Measurements from ENCODE around the gene TIMM10B. TPM values are rescaled to one million over a fixed set of nuclear protein-coding genes. Genes with fewer than 3 reads are reported as not detected.
"Not testable (repeated sequence)": the region's sequence is repeated elsewhere in the genome, so short reads cannot be mapped to it uniquely, and the experiment has no call there.

Gene TIMM10B
- polyA plus RNA-seq, 12 donors: 14.6 to 24.2 (median 20.1) TPM; not detected in 1

GRCh38 chr11:6498544-6498943 is 17.2 kb downstream of the TIMM10B start:
- no peak for DNase-seq

DNA sequence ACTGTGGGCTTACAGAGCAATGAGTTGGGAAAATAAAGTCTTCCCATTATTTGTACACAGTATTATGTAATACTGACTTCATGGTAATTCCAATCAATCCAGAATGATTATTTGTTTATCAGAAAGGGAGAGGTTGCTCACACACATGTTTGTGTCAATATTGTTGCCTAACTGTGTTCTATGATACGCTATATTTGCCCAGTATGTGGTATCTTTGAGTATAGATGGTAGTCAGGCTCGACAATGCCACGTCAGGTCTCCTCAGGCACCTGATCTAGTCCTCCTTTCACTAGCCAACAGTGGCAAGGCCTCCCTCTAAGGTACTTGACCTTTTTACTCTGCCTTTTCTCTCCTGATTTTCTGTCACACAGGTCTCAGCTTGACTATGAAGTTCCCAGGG is 21.1 kb downstream of the TIMM10B start:
- DNase-seq: no peak

DNA sequence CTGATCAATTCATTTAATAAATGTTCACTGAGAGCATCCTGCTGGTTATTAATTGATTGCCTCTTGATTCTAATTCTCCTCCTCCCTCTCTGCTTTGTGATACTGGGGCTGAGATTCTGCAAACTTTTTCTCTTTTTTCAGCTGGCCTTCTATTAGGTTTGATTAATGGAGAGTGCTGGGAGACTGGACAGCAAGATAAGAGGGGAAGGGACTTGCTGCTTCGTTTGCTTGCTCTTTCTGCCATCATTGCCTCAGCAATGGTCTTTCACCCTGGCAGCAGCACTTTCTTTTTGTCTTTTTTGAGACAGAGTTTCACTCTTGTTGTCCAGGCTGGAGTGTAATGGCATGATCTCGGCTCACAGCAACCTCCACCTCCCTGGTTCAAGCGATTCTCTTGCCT is 22.9 kb downstream of the TIMM10B start:
- DNase-seq: no peak

- peak; percentile 19 for DNase-seq
Observed at GRCh38 chr11:6505577-6506240, 24.4 kb downstream of the TIMM10B start.

GRCh38 chr11:6516865-6517264 is 35.6 kb downstream of the TIMM10B start:
- DNase-seq: no peak

- no peak for DNase-seq
Observed at GRCh38 chr11:6520265-6520664, 39.0 kb downstream of the TIMM10B start.

- DNase-seq: not testable (repeated sequence)
Observed at GRCh38 chr11:6521946-6522345, 40.6 kb downstream of the TIMM10B start.

DNA sequence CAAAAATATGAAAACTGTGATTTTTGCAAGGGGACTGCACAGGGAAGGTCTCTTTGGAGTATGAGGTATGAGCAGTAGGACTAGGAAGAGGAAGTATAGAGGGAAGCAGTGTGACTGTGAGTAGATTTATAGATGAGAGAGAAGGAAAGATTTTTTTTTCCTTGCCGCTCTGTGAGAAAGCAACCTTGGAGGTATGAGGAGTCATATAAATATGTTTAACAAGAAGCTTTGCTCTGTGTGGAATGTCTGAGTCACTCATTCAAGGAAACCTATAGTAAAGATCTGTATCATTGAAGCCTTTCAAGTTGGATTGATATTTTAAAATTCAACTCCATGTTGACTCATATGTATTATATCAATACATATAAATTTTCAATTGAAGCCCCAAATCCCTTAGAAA is 42.0 kb downstream of the TIMM10B start:
- DNase-seq: no peak

- DNase-seq: no peak
Observed at GRCh38 chr11:6526411-6527135, 45.3 kb downstream of the TIMM10B start.

DNA sequence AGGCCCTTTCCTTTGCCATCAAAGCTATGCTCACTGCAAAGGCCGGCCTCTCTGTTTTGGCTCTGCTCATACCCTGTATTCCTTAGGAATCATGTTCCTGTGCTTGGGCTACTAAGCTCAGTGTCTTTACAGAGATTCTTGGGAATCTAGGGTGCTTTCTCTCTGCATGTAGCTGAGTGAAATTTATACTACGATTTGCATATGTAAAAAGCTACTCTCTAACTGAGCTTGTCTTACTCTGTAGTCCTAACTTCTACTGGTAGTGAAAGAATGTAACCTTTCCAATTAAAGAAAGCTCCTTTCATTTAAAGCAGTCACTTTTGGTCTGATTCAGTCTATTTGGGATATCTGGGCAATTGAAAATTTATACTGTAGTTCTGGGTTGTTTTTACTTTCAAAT is 48.0 kb downstream of the TIMM10B start:
- no peak for DNase-seq

GRCh38 chr11:6530848-6531247 is 49.5 kb downstream of the TIMM10B start:
- no peak for DNase-seq

DNA sequence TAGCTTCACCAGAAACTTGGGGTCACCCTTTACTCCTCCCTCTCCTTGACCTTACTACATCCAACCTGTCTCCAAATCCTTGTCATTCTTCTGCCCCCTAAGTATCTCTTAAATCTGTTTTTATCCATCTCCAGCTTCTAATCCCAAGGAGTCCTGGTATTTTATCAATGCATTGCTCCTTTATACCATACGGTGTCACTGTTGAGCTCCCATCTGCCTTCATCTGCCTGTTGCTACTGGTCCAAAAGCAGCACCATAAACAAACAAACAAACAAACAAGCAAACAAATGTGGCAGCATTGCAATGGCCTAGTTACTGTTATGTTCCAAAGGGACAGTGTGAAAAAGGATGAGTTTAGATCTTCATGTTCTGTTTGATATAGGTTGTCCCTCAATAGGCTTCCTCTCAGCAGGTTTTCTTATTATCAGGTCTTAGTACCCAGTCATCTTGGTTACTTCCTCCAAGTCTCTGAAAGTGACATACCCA is 50.0 kb downstream of the TIMM10B start:
- DNase-seq: peak; percentile 60

Other genes with a start within 250 kb of the TIMM10B start
- gene FHIP1B, start 246.9 kb upstream of the TIMM10B start, polyA plus RNA-seq (ENCODE audit: insufficient read length in 12 of 12): 10 to 100 TPM in 11 of 12 donors, not detected in 1; 19.2 to 53.0 (median 26.6) TPM
- under 1 TPM in 7 of 12 donors, not detected in 5; 0.10 to 0.36 (median 0.16) TPM for gene CNGA4, start 242.4 kb upstream of the TIMM10B start, polyA plus RNA-seq (ENCODE audit: insufficient read length in 12 of 12)
- under 1 TPM in 2 of 12 donors, not detected in 10; 0.07 to 0.25 TPM for gene CCKBR, start 221.7 kb upstream of the TIMM10B start, polyA plus RNA-seq (ENCODE audit: insufficient read length in 12 of 12)
- 10 to 100 TPM in 11 of 12 donors, not detected in 1; 18.1 to 37.8 (median 21.3) TPM for gene CAVIN3, start 161.0 kb upstream of the TIMM10B start, polyA plus RNA-seq (ENCODE audit: insufficient read length in 12 of 12)
- 10 to 100 TPM in 10 of 12 donors, 1 to 10 TPM in 1, not detected in 1; 9.7 to 28.5 (median 23.4) TPM for gene SMPD1, start 91.0 kb upstream of the TIMM10B start, polyA plus RNA-seq (ENCODE audit: insufficient read length in 12 of 12)
- 10 to 100 TPM in 11 of 12 donors, not detected in 1; 20.5 to 32.5 (median 28.1) TPM for gene APBB1, start 62.4 kb upstream of the TIMM10B start, polyA plus RNA-seq (ENCODE audit: insufficient read length in 12 of 12)
- 1 to 10 TPM in 10 of 12 donors, not detected in 2; 1.1 to 6.6 (median 1.8) TPM for gene HPX, start 40.5 kb upstream of the TIMM10B start, polyA plus RNA-seq (ENCODE audit: insufficient read length in 12 of 12)
- 10 to 100 TPM in 11 of 12 donors, not detected in 1; 11.3 to 27.6 (median 13.7) TPM for gene TRIM3, start 7.6 kb upstream of the TIMM10B start, polyA plus RNA-seq (ENCODE audit: insufficient read length in 12 of 12)
- 10 to 100 TPM in 11 of 12 donors, not detected in 1; 25.7 to 57.2 (median 34.5) TPM for gene ARFIP2, start 170 bp upstream of the TIMM10B start, polyA plus RNA-seq (ENCODE audit: insufficient read length in 12 of 12)
- gene DNHD1, start 15.8 kb downstream of the TIMM10B start, polyA plus RNA-seq (ENCODE audit: insufficient read length in 12 of 12): 10 to 100 TPM in 4 of 12 donors, 1 to 10 TPM in 7, not detected in 1; 3.7 to 12.6 (median 8.2) TPM
- gene RRP8, start 122.1 kb downstream of the TIMM10B start, polyA plus RNA-seq (ENCODE audit: insufficient read length in 12 of 12): 10 to 100 TPM in 11 of 12 donors, not detected in 1; 18.6 to 23.3 (median 19.2) TPM
- gene ILK, start 122.3 kb downstream of the TIMM10B start, polyA plus RNA-seq (ENCODE audit: insufficient read length in 12 of 12): 100 to 1,000 TPM in 11 of 12 donors, not detected in 1; 120 to 152 (median 136) TPM
- 100 to 1,000 TPM in 8 of 12 donors, 10 to 100 TPM in 3, not detected in 1; 54.3 to 126 (median 109) TPM for gene TAF10, start 130.7 kb downstream of the TIMM10B start, polyA plus RNA-seq (ENCODE audit: insufficient read length in 12 of 12)
- 10 to 100 TPM in 11 of 12 donors, not detected in 1; 37.1 to 78.2 (median 41.9) TPM for gene TPP1, start 137.9 kb downstream of the TIMM10B start, polyA plus RNA-seq (ENCODE audit: insufficient read length in 12 of 12)
- 10 to 100 TPM in 11 of 12 donors, not detected in 1; 32.3 to 51.2 (median 39.6) TPM for gene DCHS1, start 174.3 kb downstream of the TIMM10B start, polyA plus RNA-seq (ENCODE audit: insufficient read length in 12 of 12)
- 10 to 100 TPM in 11 of 12 donors, not detected in 1; 53.7 to 70.9 (median 61.2) TPM for gene MRPL17, start 201.8 kb downstream of the TIMM10B start, polyA plus RNA-seq (ENCODE audit: insufficient read length in 12 of 12)

All from muscle of arm (tissue), 12 donors.